ENCODE data around the gene MTUS2. TPM values are rescaled to one million over a fixed set of nuclear protein-coding genes. Genes with fewer than 3 reads are reported as not detected.

MTUS2 gene
- total RNA-seq, 4 donors from 2014 or later: 0.16 to 0.75 (median 0.24) TPM

GRCh38 chr13:29077051-29077813 lies 257.1 kb downstream of the MTUS2 start:
- Histone ChIP-seq H3K4me1 (no peaks in the 10 kb centered on the region), H3K36me3 (no peaks in the 10 kb centered on the region), H3K4me3 (no peak overlapping the region), H3K9me3 (no peaks in the 10 kb centered on the region), H3K27me3 (no peaks in the 10 kb centered on the region), H3K27ac (no peak overlapping the region)
- WGBS, 2 donors (ENCODE audit: low coverage in 1 of 2): 37 to 45% methylated on average over 3 of the region's 3 CpGs
- DNase-seq: no peak
- TF ChIP-seq CTCF (IDR thresholded peaks at IDR 0.05): no peak
- TF ChIP-seq POLR2AphosphoS5 (IDR thresholded peaks at IDR 0.05): no peak
- TF ChIP-seq EP300 (IDR thresholded peaks at IDR 0.05; ENCODE audit: low read depth): no peak
- TF ChIP-seq POLR2A (IDR thresholded peaks at IDR 0.05): no peak
- in situ Hi-C loops (cut with MboI; ENCODE audit: low pct_ligation_motif_present in 1 of 4, low pct_unique_long_range_greater_than_20kb in 1 of 4, low sequenced_read_pairs in 3 of 4): no loop called here
- intact Hi-C loops (cut with DNase I; ENCODE audit: low total_unique reads): no loop called here

- TF ChIP-seq CTCF (IDR thresholded peaks at IDR 0.05): no peak
- no peak for TF ChIP-seq EP300 (IDR thresholded peaks at IDR 0.05; ENCODE audit: low read depth)
- no peak for TF ChIP-seq POLR2A (IDR thresholded peaks at IDR 0.05)
- TF ChIP-seq POLR2AphosphoS5 (IDR thresholded peaks at IDR 0.05): no peak
- DNase-seq: no peak
- Histone ChIP-seq H3K4me1 (no peaks in the 10 kb centered on the region), H3K27ac (no peak overlapping the region), H3K27me3 (no peaks in the 10 kb centered on the region), H3K4me3 (no peak overlapping the region), H3K36me3 (no peaks in the 10 kb centered on the region), H3K9me3 (no peaks in the 10 kb centered on the region)
- 25 to 27% methylated on average over 1 of the region's 1 CpG for WGBS, 2 donors (ENCODE audit: low coverage in 1 of 2)
- in situ Hi-C loops (cut with MboI; ENCODE audit: low pct_ligation_motif_present in 1 of 4, low pct_unique_long_range_greater_than_20kb in 1 of 4, low sequenced_read_pairs in 3 of 4) (no loop called here), intact Hi-C loops (cut with DNase I; ENCODE audit: low total_unique reads) (no loop called here)
These were observed 260.9 kb downstream of the MTUS2 start for GRCh38 chr13:29081036-29081435.

GRCh38 chr13:29081697-29082440 lies 261.7 kb downstream of the MTUS2 start:
- Histone ChIP-seq H3K27ac (no peak overlapping the region), H3K27me3 (no peaks in the 10 kb centered on the region), H3K4me3 (no peak overlapping the region), H3K9me3 (peaks cover 0 to under 1% of the 10 kb centered on the region in 2 donors), H3K36me3 (no peaks in the 10 kb centered on the region), H3K4me1 (no peaks in the 10 kb centered on the region)
- DNase-seq: no peak
- TF ChIP-seq EP300 (IDR thresholded peaks at IDR 0.05; ENCODE audit: low read depth) (no peak), POLR2AphosphoS5 (IDR thresholded peaks at IDR 0.05) (no peak), POLR2A (IDR thresholded peaks at IDR 0.05) (no peak), CTCF (IDR thresholded peaks at IDR 0.05) (no peak)
- in situ Hi-C loops (cut with MboI; ENCODE audit: low pct_ligation_motif_present in 1 of 4, low pct_unique_long_range_greater_than_20kb in 1 of 4, low sequenced_read_pairs in 3 of 4): no loop called here
- intact Hi-C loops (cut with DNase I; ENCODE audit: low total_unique reads): no loop called here
- 64 to 77% methylated on average over 7 of the region's 7 CpGs for WGBS, 2 donors (ENCODE audit: low coverage in 1 of 2)

GRCh38 chr13:29099781-29100406 lies 279.8 kb downstream of the MTUS2 start:
- TF ChIP-seq POLR2A (IDR thresholded peaks at IDR 0.05) (no peak), CTCF (IDR thresholded peaks at IDR 0.05) (no peak), POLR2AphosphoS5 (IDR thresholded peaks at IDR 0.05) (no peak), EP300 (IDR thresholded peaks at IDR 0.05; ENCODE audit: low read depth) (no peak)
- intact Hi-C loops (cut with DNase I; ENCODE audit: low total_unique reads): no loop called here
- Histone ChIP-seq H3K4me3 (no peak overlapping the region), H3K27me3 (no peaks in the 10 kb centered on the region), H3K4me1 (no peaks in the 10 kb centered on the region), H3K27ac (no peak overlapping the region), H3K9me3 (no peaks in the 10 kb centered on the region), H3K36me3 (no peaks in the 10 kb centered on the region)
- in situ Hi-C loops (cut with MboI; ENCODE audit: low pct_ligation_motif_present in 1 of 4, low pct_unique_long_range_greater_than_20kb in 1 of 4, low sequenced_read_pairs in 3 of 4): loop anchor here in 1 of 4 donors (10.0 kb wide), 1 partner anchor 65 kb away; no protein-coding TSS in a partner anchor
- 42 to 46% methylated on average over 2 of the region's 2 CpGs for WGBS, 2 donors (ENCODE audit: low coverage in 1 of 2)
- DNase-seq: no peak
